GM19328 (cell line): ENCODE data around the gene LRIG1.
A peak's percentile ranks its signal among the peaks of the same experiment; 100 is the strongest.

Experiments used
- ATAC-seq: cut with Tn5 transposase; IDR thresholded peaks from one replicate; pipeline ENCODE4 v1.9.1; 2021; ENCODE audit warnings: mild to moderate bottlenecking, moderate library complexity; ENCODE audit not compliant: unreplicated experiment

Gene LRIG1

DNA sequence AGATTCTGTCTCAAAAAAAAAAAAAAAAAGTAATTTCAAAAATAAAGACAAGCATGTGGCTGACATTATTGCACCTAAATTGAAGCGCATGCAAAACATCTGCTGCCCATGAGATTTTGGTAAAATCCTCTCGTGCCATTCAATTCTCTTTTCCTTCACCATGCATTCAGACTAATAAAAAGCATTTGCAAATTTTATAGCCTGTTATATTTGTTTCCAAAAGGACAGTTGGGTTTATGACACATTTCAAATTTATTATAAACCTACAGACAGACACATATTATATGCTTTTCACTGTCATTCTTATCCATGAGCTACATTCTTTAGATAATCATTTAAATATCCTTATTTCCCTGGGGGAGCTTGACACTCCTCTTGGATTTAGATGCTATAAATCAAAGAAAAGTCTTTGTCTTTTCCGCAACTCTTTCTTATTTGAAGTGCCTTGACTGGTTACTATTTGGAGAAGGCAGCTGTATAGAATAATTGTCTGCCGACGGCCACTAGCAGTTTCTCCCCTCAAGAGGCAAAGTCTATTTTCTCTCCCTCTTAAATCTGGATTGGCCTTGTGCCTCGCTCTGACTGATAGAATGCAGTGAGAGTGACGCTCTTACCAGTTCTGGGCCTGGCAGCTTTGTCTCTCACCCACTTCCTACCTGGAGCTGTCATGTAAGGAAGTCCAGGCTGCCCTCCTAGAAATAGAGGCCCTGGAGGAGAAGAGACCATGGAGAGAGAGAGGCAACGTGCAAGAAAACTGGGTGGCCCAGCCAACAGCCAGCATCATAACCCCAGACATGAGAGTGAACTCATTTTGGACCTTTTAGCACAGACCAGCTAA, 6.8 kb upstream of the LRIG1 start:
- ATAC-seq, result no peak

GRCh38 chr3:66506154-66506553, 5.3 kb upstream of the LRIG1 start:
- no peak for ATAC-seq

- ATAC-seq, result no peak
Measured at GRCh38 chr3:66504850-66505641, 4.2 kb upstream of the LRIG1 start.

DNA sequence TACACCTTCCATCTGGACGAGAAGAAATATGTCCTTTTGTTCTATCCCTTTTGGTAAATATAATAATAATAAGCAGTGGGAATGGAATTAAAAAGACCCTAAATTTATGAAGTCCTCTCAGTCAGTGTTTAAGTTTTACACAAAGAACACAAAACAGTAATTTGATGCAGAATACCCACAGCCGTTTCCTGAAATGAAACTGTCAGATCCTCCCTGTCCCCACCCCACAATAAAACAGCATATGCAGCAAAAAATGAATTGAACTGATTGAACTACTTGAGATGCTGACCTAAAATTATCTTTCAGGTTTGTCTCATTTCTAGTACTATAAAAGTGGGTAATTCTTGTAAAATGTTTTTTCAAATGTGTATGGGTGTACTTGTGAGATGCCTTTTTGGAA, 2.2 kb upstream of the LRIG1 start:
- ATAC-seq, result no peak

DNA sequence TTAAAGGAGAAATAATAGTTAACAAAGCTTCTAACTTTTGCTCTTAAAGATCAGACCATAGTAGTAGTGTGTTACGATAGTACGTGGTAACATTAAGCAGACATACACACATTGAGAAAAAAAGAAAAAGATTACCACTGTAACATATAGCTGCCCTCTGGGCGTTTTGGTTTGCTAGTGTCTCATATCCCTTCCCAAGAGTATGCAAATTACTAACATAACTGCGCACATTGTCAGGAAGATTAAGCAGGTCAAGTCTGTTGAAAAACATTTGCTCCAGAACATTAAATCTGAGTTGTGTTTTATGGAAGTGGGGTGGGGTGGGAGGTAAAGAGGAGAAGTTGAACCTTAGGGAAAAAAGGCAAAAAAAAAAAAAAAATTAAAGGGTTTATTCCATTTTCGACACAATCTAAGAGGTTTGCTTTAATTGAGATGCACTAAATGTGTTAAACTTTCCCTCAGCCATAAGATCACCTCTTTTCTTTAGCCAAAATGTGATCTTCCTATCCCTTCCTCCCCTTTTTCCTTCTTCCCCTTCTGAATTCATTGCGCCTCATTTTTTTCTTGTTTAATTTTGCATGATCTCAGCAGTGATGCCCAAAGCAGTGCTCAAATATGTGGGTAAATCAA, 1.5 kb upstream of the LRIG1 start:
- no peak for ATAC-seq

- ATAC-seq, result no peak
Measured at GRCh38 chr3:66501483-66502244, 842 bp upstream of the LRIG1 start.

DNA sequence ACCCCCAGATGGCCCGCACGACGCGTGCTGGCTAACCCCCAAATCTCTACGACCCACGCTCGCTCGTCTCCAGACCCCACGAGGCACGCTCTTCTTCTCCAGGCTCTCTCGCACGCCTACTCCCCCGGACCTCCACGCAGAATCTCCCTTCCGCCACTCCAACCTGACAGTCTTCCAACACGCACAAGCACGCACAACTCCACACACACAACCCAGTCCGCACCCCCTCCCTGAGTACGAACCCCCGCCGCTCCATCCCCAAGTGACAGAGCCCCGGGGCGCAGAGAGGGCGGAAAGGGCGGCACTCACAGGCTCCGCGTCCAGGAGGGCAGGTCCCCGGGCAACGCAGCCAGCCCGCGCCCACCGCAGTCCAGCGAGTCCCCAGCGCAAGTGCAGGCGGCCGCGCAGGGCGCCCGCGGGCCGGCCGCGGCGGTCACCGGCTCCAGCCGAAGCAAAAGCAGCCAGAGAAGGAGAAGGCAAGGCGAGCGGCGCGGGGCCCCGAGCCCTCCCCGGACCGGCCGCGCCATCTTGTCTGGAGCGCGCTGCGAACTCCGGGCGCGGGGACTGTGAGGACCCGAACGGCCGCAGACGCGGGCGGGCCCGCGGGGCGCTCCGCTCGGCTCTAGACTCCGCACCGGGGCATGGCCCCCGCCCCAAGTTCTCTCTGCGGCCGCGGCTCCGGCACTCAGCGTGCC, 794 bp downstream of the LRIG1 start:
- peak; percentile 14 for ATAC-seq

DNA sequence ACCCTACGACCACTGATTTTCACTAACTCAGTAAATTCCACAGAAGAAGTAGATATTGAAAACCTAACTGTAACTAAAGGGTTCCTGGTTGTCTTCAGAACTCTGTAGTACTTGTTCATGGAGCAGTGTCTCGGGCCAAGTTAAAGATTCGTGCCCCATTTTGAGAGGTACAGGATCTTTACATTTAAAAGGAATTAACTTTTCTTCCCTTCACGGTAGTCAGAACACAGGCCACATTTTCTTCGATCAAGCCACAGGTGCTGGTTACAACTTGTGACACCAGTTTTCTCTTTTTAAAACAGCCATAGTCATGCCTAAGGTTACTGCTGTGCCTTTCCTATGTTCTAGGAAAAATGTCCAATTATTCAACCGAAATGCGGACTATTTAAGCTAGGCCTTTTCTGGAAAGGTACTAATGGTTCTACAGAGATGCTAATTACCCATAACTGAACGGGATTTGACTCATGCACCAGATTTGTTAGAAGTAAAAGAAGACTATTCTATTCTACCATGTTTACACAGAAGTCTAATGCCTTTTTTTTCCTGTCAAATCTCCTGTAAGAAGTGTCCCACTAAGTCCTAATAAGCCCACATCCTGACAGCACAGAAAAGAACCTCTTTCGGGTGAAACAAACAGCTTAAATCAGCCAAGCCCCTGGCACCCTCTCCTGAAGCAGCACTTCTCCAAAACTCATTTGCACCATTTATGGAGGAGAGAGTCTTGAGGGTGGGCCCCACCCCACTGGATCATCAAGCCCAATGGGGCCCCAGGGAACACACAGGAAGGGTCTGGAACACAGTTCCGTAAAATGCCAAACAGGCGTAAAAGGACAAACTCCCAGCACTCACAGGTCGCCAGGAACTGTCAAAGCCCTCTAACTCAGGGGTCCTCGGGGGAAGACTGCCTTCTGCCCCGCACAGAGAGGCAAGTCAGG, 1.9 kb downstream of the LRIG1 start:
- no peak for ATAC-seq

- ATAC-seq, result no peak
Measured at GRCh38 chr3:66497985-66498671, 2.7 kb downstream of the LRIG1 start.

DNA sequence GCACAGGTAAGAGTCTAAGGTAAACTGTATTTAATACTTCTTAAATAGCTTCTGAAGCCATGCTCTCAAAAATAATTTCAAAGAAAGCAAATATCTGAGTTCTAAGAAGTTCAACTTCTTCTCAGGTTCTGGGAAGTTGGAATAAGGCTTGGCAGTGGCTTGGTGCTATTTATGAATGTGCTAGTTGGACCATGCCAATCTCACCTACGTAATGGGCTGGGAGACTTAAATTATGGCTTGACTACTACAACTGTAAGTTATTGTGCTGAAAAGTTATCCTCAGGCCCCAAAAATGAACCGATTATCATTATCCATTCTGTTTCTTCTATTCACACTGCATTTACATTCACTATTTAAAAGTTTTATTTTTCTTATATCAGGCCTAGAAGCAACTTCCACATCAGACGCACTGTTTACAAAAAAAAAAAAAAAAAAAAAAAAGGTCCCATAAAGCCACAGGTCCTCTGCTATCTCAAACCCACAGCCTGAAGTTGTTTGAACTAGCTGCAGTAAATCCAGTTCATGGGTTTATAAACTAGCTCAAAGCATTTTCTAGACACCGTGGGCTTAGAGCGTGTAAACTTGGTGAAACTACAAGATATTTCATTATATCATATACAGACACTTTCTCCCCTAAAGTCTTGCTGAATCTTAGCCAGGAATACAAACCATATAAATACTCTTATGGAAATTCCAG, 3.4 kb downstream of the LRIG1 start:
- no peak for ATAC-seq

DNA sequence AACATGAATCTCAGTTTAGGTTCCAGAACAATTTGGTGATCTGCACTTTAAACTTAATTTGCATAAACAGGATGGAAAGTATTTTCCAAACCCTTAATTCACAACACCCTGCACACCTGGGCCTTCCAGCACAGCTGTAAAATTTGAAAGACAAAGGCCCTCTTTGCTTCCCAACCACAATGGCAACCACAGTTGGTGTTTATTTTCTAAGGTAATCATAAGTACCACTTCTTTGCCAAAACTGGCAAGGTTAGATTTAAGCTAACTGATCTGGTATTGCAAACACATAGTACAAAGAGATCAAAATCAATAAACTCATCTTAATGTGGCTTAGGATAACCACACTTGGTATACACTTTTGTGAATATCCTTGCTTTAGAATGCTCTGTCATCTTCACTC, 4.1 kb downstream of the LRIG1 start:
- ATAC-seq, result no peak

DNA sequence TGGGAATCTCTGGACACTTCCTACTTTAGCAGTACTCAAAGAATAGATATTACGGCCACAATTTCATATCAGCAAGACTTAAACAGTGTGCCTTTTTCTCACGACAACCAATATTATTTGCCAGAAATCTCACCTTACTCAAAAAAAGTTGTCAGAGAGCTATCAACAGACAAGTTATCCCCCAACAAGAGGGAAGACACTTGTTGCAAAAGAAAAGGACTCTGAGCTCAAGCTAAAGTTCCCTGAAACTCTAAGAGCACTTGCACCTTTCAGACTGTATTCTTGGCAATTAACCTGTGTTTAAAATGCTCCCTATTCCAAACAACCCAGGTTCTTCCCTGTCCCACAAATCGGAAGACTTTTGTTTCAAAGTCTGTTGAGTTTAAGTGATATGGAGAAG, 4.5 kb downstream of the LRIG1 start:
- no peak for ATAC-seq

- no peak for ATAC-seq
Measured at GRCh38 chr3:66495668-66496045, 5.2 kb downstream of the LRIG1 start.

DNA sequence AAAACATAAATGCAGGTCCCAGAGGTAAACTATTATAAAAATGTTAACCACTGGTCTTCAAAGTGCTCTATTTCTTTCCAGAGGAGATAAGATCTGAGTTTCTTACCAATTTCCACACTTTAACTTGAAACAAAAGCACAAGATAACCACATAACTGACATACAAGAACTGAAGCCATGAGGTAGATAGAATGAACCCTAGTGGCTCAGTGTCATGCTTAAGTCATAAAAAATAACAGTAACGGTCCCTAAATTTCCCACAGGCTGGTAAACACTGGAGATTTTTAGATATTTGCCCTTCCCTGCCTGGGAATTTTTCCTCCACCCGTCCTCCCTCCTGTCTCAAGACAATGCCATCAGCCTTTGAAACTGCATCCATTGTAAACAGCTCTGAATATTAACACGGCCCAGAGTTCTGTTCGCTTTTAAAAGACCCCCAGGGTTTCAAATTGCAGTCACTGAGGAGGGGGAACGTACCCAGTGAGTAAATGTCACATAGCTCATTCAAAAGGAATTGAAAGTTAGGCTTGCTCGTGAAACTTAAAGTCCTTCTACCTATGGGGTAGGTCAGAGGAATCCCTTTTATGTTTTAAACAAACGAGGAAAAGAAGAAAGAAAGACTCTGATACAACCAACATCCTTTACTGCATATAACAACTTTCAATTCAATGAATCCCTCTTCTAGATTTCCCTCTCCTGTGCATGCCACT, 5.7 kb downstream of the LRIG1 start:
- no peak for ATAC-seq

DNA sequence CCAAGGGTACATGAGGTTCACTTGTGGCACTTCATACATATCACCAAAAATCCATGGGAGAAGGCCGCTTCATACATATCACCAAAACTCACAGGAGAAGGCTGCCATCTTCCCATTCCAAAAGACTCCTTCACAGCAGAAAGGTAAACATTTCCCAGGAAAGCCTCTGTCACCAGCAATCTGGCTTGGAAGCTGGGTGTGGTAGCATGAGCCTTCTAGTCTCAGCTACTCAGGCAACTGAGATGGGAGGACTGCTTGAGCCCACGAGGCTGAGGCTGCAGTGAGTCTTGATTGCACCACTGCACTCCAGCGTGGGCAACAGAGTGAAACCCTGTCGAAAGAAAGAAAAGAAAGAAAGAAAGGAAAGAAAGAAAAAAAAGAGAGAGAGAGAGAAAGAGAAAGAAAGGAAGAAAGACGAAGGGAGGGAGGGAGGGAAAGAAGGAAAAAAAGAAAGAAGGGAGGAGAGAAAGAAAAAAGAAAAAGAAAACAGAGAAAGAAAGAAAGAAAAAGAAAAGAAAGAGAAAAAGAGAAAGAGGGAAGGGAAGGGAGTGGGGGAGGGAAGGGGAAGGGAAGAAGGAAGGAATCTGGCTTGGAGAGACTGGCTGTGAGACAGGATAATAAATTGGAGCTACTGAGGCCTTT, 7.2 kb downstream of the LRIG1 start:
- ATAC-seq, result no peak

GRCh38 chr3:66492672-66493071, 8.2 kb downstream of the LRIG1 start:
- ATAC-seq, result no peak

GRCh38 chr3:66492071-66492470, 8.8 kb downstream of the LRIG1 start:
- ATAC-seq, result no peak
